ENCODE measurements around the gene HECTD3.
A peak's percentile ranks its signal among the peaks of the same experiment; 100 is the strongest.

Gene HECTD3

GRCh38 chr1:45010855-45011811, at the start of gene HECTD3:
HECTD3 (minus strand) TSS chr1:45011324; CDS start chr1:45011257, 67 bp downstream.
- DNase-seq = peak; percentile 75 to 96 (median 90)
- intact Hi-C loops (cut with DNase I) = loop anchor here (5.0 to 10.0 kb wide), 2 partner anchors 194 to 481 kb away; partner anchors contain the start of genes TESK2 and ZSWIM5

GRCh38 chr1:45059829-45060228, 48.7 kb upstream of the HECTD3 start:
- intact Hi-C loops (cut with DNase I) = no loop called here
- no peak for DNase-seq

DNA sequence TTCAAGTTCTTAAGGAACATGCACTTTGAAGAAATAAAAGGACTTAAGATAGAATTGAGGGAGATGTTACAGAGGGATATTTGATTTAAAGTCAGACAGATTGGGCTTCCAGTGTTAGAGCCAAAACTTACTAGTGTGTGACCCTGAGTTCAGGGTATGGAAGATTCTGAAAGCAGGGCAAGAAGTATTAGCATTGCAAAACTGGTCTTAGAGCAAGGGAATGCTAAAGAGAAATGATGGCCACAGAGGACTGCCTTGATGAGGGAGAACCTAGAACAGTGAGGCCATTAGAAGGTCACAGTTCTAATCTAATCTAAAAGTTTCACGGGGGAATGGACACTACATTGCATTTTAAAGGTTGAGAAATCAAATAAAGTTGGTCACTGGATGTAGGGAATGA, 46.4 kb upstream of the HECTD3 start:
- intact Hi-C loops (cut with DNase I) = no loop called here
- no peak for DNase-seq

- intact Hi-C loops (cut with DNase I) = no loop called here
- no peak for DNase-seq
Observed at GRCh38 chr1:45051005-45051772, 40.1 kb upstream of the HECTD3 start.

GRCh38 chr1:45047032-45047431, 35.9 kb upstream of the HECTD3 start:
- intact Hi-C loops (cut with DNase I) = no loop called here
- no peak for DNase-seq

- intact Hi-C loops (cut with DNase I) = no loop called here
- no peak for DNase-seq
Observed at GRCh38 chr1:45044916-45045315, 33.8 kb upstream of the HECTD3 start.

GRCh38 chr1:45043094-45043493, 32.0 kb upstream of the HECTD3 start:
- intact Hi-C loops (cut with DNase I) = no loop called here
- no peak for DNase-seq

- no peak for DNase-seq
- intact Hi-C loops (cut with DNase I) = no loop called here
Observed at GRCh38 chr1:45040297-45040696, 29.2 kb upstream of the HECTD3 start.

DNA sequence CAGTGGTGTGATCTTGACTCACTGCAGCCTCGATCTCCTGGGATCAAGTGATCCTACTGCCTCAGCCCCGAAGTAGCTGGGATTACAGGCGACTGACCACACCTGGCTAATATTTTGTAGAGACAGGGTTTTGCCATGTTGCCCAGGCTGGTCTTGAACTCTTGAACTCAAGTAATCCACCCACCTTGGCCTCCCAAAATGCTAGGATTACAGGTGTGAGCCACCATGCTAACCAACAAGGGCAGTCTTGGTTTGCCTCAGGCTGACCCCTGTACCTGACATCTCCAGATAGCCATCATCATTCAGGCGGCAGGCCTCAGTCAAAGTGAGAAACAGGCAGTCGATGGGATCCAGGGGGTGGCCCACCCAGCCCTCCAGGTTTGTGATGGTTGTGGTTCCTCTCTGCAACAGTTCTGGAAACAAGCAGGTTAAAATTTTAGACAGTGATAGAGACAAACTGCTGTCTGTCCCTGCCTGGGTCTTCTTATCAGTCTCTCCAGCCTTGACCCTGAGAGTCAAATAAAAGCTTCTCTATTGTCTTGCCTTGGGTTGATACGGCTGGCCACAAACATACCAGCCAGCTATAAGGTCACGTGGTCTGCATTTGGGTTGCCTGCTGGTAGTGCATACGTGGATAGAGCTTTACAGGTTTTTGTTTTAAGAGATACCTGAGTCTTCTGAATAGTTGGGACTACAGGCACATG, 27.7 kb upstream of the HECTD3 start:
- intact Hi-C loops (cut with DNase I) = no loop called here
- DNase-seq = no peak

GRCh38 chr1:45038240-45038639, 27.1 kb upstream of the HECTD3 start:
- no peak for DNase-seq
- intact Hi-C loops (cut with DNase I) = no loop called here

- DNase-seq = no peak
- intact Hi-C loops (cut with DNase I) = no loop called here
Observed at GRCh38 chr1:45037456-45037855, 26.3 kb upstream of the HECTD3 start.

DNA sequence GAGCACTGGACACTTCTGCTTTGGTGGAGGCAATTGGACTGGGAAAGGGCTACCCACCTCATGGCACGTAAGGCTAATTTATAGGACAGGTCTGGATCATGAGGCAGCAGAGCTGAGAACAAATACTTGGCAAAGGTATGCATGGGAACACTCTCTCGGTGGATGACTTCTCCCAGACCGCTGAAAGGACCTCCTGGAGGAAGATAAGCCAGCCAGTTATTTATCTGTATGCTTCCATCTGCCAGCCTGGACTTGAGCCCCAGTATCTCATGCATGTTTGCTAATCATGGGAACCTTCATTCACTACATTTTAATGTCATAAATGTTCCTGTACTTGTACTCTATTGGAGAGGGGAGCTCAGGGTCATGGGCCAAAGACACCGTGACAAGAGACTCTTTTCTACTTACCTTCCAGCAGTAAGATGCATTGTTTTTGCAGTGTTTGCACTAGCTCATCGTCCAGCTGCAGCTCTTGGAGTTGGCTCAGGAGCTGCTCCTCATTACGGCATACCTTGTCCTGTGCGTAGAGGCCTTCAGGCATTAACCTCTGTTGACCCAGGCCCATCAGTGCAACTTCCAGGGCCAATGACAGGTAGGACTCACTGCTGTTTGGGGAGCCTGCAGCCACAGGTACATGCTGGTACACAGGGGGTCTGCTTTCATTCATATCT, 24.6 kb upstream of the HECTD3 start:
- intact Hi-C loops (cut with DNase I) = no loop called here
- no peak for DNase-seq

DNA sequence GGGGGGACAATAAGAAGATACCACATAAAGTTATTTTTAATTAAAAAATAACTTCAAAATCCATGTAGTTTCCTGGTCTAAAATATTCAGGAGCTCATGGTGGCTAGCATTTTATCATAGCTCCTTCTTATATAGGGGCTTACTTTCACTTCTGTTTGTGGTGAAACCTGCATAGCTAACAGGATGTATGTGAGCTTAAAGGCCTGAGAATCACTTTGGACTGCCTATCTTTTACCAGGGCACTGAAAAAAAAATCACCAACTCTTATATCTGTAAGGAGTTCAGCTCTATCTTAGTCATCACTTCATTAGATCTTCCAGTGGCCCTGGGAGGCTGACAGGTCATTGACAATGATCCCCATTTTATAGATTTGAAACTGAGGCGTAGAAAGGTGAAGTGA, 22.2 kb upstream of the HECTD3 start:
- intact Hi-C loops (cut with DNase I) = no loop called here

GRCh38 chr1:45032837-45033236, 21.7 kb upstream of the HECTD3 start:
- intact Hi-C loops (cut with DNase I) = no loop called here
- no peak for DNase-seq

More for the DNA sequence above, 22.2 kb upstream of the HECTD3 start:
- DNase-seq = no peak

GRCh38 chr1:45026446-45026845, 15.3 kb upstream of the HECTD3 start:
- intact Hi-C loops (cut with DNase I) = no loop called here
- DNase-seq = no peak

DNA sequence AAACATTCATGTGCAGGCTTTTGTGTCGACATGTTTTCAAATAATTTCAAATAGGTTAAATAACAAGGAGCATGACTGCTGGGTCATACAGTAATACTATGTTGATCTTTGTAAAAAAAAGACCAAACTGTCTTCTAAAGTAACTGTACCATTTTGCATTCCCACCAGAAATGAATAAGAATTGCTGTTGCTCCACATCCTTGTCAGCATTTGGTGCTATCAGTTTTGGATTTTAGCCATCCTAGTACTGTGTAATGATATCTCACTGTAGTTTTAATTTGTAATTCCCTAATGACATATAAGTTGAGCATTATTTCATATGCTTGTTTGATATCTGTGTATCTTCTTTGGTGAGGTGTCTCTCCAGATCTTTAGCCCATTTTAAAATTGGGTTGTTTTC, 12.5 kb upstream of the HECTD3 start:
- intact Hi-C loops (cut with DNase I) = no loop called here

DNA sequence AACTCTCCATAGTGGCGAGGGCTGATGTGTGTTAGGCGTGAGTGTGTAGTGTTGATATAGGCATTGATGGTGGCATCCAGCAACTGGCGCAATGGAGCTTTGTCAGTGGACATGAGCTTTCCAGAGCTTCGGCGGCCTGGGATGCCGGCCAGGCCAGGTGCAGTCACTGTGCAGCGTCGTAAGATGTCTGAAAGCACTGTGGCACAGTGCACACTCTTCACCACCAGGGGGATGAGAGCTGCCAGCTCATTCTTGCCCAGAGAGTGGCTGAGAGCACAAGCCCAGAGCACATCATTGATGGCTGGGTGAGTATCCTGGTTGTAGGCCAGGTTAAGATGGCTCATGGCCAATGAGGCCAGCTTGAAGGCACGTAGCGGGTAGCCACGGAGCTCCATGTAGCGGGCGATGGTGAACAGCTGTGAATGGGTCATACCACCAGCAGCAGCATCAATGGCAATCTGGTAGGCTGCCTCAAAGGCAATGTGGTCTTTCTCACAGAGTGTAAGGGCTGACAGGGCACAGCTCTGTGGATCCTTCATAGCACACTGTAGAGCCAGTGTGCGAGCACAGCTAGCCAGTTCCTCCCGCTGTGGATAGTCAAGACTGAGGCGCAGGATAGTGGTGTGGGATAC, 7.6 kb upstream of the HECTD3 start:
- peak; percentile 21 to 83 (median 66) for DNase-seq
- intact Hi-C loops (cut with DNase I) = loop anchor here (10.0 kb wide), 1 partner anchor 186 kb away; the partner anchor contains the start of gene ZSWIM5

More for the DNA sequence above, 12.5 kb upstream of the HECTD3 start:
- DNase-seq = no peak

DNA sequence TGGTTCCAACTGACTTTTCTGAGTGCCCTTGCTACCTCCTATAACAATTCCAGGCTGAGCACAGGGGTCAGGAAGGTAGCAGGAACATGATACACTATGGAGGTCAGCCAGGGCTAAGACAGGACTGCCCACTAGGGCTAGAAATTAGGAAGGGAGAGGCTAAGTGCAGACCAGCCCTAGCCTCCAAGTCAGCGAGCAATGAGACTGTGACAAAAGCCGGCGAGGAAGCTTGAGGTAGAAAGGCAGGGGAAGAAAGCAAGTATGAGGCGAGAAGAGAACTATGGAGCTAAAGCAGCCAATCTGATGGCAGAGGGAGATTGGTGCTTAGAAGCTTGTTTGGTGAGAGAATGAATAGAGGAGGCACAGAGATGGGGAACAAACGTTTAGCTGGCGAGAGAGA, 5.6 kb upstream of the HECTD3 start:
- intact Hi-C loops (cut with DNase I) = loop anchor here (10.0 kb wide), 1 partner anchor 188 kb away; the partner anchor contains the start of gene ZSWIM5
- peak in 2 of 42 donors; percentile 12 to 14 for DNase-seq
